NOMO-1 (cell line): ENCODE data around the gene NT5C2.
A peak's percentile ranks its signal among the peaks of the same experiment; 100 is the strongest.
"Not testable (repeated sequence)": the region's sequence is repeated elsewhere in the genome, so short reads cannot be mapped to it uniquely, and the experiment has no call there.

Experiments
- DNase-seq, 2 experiments: peaks; one replicate each; lab custom pipeline; 2025; ENCODE audit not compliant: unreplicated experiment in 2 of 2; lab: John Stamatoyannopoulos, UW

NT5C2 gene

DNA sequence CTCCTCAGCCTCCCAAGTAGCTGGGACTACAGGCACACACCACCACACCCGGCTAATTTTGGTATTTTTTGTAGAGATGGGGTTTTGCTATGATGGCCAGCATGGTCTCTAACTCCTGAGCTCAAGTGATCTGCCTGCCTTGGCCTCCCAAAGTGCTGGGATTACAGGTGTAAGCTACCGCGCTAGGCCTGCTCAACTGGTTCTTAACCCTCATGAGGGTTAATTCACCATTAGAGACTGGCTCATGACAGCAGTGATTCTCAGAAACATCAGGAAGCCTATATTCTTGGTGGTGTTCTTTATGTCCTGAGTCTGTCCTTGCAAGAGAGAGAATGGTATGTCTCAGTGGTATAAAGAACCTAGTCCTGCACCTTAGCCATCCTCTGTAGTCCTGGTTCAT lies 10.4 kb upstream of the NT5C2 start:
- no peak for DNase-seq

DNA sequence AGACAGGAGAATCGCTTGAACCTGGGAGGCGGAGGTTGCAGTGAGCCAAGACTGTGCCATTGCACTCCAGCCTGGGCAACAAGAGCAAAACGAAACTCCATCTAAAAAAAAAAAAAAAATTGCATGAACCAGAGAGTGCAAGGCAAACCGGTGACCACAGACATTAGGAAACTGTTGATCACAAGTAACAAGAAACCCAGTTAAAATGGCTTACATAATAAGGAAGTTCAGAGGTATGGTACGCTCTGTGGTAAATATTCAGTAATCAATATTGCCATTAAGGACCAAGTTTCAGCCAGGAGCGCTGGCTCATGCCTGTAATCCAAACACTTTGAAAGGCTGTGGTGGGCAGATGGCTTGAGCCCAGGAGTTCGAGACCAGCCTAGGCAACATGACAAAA lies 9.2 kb upstream of the NT5C2 start:
- DNase-seq: peak; percentile 75 to 95

DNA sequence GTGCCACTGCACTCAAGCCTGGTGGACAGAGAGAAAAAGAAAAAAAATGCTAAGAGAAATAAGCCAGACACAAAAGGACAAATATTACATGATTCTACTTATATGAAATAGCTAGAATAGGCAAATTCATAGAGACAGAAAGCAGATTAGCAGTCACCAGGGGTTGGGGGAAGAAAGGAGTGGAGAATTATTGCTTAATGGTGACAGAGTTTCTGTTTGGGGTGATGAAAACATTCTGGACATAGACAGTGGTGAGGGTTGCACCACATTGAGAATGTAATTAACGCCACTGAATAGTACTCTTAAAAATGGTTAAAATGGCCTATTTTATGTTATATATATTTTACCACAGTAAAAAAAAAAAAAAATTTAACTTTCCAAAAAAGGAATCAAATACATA lies 6.4 kb upstream of the NT5C2 start:
- DNase-seq: peak; percentile 91 to 92

DNA sequence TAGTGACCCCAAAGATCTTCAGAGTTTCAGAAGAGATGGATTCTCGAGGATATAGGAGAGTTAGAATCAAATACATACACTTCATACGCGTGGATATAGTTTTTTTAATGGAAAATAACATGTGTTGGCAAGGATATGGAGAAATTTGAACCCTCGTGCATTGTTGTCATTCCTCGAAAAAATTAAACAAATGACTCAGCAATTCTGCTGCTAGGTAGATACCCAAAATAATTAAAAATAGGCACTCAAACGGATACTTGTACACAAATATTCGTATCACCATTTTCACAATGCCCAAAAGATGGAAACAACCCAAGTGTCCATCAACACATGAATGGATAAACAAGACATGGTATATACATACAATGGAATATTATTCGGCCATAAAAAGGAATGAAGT lies 5.6 kb upstream of the NT5C2 start:
- no peak for DNase-seq

DNA sequence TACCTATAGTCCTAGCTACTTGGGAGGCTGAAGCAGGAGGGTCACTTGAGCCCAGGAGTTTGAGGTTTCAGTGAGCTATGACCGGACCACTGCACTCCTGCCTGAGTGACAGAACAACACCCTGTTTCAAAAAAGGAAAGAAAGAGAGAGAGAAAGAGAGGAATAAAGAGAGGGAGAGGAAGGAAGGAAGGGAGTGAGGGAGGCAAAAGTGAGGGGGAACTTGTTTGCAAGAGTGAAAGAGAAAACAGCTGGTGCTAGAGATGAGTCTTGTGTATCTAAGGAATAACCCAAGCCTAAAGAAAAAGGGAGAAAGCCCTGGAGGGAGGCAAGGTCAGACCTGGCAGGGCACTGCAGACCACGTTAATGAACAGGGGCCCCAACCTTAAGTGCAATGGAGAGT lies 4.8 kb upstream of the NT5C2 start:
- no peak for DNase-seq

DNA sequence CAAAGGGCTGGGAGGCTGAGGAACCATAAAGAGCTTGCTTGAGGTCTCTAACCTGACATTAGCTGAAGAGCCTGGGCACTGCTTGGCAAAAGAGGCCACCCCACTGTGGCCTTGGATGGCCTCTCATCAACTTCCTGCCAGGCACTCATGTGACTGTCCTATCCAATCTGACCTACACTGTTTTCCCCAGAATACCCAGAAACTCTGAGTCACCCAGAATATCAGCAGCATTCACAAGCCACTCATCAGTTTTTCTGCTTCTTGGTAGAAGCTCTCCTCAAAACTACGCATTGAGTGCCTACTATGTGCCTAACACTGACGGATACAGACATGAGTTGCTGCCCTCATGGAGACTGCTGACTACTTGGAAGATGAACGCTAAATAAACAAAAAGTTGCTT lies 4.1 kb upstream of the NT5C2 start:
- peak; percentile 53 to 86 for DNase-seq

DNA sequence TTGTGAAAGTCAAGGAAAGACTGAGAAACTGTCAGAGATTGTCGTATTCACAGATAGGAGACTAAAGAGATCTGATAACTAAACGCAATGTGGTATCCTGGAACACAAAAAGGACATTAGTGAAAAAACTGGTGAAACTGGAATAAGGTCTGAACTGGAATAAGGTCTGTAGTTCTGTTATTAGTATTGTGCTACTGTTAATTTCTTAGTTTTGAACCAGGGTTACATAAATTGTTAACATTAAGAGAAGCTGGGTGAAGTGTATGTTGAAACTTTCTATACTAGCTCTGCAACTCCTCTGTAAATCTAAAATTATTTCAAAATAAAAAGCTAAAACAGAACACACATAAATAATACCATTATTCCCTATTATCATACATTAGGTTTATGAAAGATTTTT lies 3.4 kb upstream of the NT5C2 start:
- no peak for DNase-seq

DNA sequence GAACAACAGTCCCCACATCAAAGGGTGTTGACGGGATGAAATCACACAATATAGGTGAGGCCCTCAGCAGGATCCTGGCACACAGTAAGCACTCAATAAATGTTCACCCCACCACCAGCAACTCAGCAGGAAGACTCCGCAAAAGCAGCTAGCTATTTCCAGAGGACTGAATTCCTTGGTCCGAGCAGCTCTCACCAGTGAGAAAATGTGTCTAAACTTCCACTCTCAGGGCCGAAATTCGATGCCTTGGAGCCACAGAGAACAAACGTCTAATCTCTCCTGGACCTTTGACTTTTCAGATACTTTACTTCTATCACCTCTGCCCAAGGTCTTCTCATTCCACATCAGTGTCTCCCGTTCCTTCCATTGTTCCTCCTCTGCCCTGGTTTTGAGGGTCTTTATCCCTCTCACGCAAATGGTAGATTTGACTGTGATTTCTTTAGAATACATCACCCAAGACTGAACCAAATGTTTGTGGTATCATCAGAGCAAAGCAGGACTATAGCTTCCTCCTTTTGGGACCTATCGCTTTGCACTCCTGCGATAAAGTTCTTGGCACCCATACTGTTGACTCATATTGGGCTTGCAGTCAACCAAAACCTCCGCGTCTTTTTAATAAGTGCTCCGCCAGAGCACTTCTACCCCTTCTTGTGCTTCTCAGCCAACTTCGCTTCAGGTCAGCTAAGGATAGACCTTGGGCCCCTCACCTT lies 903 bp upstream of the NT5C2 start:
- peak in 1 of 2 experiments; percentile 26 for DNase-seq

DNA sequence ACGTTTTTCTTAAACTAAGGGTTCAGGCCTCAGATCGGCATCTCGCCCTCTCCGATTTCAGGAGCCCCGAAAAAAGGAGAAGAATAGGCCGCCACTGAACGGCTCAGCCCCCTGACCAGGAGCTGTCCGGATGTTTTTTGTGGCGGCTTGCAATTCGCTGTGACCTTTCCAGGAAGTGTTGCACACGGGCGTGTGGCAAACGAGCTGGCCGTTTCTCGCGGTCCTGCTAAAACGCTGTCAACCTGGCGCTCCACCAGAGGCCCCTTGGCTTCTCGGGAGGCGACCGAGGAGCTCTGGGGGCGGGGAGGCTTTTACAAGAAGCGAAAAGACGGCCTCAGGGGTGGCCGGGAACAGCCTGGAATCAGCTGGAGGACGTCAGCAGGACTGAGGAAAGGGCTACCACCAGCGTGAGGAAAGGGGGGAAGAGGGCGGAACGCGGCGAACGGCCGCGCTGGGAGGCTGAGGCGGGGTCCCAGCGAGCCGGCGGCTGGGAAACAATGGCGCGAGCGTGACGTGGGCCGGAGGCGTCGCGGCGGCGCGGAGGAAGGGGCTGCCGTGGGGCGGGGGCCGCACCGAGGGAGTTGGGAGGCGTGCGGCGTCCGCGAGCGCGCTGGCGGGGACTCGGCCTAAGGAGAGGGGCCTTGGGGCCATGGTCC lies 493 bp downstream of the NT5C2 start:
- peak; percentile 86 to 89 for DNase-seq

DNA sequence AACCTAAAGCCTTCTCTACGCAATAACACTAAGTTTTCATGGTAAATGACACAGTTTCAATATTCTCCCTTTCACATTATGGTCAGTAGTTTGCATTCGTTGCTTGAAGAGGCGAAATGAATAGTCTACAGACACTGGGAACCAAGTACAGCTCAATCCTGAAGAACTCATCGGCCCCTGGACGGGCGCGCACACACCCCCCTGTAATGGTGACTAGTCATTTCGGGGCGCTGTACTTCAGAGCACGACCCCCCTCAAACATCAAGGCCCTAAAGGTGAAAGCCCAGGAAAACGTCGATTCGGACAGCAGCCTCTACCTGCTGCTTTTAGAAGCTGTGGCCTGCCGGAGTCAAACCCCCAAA lies 1.0 kb downstream of the NT5C2 start:
- DNase-seq: no peak

DNA sequence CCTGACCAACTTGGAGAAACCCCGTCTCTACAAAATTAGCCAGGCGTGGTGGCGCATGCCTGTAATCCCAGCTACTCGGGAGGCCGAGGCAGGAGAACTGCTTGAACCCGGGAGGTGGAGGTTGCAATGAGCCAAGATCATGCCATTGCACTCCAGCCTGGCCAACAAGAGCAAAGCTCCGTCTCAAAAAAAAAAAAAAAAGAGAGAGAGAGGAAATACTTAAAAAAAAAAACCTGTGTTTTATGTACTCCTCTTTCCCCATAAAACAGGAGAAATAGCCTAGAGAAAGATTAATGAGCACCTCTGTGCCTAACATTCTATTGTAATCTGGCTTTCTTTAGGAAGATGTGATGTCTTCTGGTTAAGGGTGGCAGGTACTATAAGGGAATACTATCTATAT lies 1.9 kb downstream of the NT5C2 start:
- not testable (repeated sequence) for DNase-seq

DNA sequence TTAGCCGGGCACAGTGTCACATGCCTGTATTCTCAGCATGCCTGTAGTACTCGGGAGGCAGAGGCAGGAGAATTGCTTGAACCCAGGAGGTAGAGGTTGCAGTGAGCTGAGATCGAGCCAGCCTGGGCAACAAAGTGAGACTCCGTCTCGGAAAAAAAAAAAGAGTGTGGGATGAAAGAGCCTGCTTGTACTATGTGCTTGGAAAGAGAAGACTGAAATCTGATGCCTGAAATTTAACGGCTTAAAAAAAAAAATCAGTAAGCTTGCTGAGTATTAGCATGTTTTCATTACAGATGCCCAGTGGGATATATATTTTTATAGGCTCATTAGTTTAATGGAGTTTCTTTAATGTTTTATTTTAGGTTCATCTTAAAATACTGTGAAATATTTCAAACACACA lies 4.2 kb downstream of the NT5C2 start:
- no peak for DNase-seq

DNA sequence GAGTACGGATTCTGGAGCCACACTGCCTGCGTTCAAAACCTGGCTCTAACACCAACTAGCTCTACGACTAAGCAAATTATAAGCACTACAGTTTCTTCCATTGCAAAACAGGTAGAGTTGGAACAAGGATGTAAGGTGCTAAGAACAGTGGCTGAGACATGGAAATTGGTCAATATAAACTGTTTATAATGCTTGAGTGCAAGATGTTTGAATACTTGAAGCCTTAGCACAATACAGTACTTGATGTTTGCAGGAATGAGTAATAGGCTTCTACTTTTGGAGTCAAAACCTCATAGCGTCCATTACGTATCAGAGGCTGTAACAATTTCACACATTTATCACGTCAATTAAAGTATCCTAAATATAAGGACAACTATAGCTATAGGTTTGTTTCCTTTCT lies 6.9 kb downstream of the NT5C2 start:
- peak in 1 of 2 experiments; percentile 15 for DNase-seq

DNA sequence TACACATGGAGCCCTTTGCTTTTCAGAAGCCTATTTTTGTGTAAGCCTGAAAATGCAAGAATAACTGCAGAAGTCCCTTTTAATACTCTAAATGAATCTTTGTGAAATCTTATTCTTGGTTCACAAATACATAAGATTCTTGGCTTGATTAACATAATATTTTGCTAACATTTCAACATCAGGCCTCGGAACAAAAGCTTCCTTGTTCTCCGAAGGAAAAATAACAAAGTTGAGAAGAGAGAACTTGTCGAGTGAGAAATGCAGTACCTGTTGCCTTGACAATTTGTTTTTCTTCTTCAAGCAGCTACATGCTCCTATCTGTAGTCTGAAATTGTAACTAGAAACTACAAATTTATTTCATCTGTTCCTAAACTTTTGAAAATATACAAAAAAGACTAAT lies 8.5 kb downstream of the NT5C2 start:
- peak in 1 of 2 experiments; percentile 31 for DNase-seq

DNA sequence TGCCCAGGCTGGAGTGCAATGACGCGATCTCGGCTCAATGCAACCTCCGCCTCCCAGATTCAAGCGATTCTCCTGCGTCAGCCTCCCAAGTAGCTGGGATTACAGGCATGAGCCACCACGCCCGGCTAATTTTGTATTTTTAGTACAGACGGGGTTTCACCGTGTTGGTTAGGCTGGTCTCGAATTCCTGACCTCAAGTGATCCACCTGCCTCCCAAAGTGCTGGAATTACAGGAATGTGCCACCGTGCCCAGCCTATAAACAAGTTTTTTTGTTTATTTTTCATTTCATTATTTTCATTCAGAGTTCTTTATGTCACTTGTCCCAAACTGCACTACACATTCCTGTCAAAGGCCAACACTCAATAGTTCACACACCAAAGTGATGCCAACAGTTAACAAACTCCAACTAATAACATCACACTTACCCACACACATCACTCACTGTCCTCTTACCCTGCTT lies 9.1 kb downstream of the NT5C2 start:
- DNase-seq: not testable (repeated sequence)

DNA sequence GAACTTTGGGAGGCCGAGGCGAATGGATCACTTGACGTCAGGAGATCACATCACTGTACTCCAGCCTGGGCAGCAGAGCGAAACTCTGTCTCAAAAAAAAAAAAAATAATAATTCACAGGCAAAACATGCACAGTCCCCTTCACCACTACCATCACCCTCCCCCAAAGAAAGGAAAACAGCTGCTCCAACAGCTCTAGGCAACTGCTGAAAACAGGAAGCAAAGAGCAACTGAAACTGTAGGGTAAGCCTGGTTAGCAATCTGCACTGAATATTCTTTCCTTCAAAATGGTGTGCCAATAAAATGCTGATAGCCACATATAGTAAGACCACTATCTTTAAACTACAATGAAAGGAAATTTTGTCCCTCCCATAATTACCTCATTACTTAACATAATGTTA lies 11.8 kb downstream of the NT5C2 start:
- peak; percentile 95 for DNase-seq

DNA sequence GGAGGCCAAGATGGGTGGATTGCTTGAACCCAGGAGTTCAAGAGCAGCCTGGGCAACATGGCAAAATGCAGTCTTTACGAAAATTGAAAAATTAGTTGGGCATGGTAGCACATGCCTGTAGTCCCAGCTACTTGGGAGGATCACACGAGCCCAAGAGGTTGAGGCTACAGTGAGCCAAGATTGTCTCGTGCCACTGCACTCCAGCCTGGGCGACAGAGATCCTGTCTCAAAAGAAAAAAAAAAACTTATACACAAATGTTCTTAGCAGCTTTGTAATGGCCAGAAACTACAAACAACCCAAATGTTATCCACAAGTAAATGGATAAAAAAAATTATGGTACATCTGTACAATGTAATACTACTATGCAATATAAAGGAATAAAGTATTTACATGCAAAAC lies 12.6 kb downstream of the NT5C2 start:
- no peak for DNase-seq

DNA sequence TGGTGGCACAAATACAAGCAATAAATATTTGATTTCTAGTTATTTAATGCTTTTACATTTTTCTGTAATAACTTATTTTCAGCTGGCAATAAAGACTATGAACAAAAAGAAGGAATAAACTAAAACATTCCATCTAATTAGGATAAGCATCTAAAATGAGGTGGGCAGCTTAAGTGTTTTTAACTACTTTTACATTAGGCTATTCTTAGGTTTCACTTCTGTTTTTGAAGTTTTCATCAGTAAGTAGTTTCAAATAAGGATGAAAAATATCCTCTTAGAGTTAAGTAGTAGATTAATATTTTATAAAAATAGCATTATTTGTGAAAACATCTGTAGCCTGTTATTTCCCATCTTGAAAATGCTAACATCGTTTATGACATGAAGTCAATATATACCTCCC lies 15.9 kb downstream of the NT5C2 start:
- peak in 1 of 2 experiments; percentile 59 for DNase-seq

DNA sequence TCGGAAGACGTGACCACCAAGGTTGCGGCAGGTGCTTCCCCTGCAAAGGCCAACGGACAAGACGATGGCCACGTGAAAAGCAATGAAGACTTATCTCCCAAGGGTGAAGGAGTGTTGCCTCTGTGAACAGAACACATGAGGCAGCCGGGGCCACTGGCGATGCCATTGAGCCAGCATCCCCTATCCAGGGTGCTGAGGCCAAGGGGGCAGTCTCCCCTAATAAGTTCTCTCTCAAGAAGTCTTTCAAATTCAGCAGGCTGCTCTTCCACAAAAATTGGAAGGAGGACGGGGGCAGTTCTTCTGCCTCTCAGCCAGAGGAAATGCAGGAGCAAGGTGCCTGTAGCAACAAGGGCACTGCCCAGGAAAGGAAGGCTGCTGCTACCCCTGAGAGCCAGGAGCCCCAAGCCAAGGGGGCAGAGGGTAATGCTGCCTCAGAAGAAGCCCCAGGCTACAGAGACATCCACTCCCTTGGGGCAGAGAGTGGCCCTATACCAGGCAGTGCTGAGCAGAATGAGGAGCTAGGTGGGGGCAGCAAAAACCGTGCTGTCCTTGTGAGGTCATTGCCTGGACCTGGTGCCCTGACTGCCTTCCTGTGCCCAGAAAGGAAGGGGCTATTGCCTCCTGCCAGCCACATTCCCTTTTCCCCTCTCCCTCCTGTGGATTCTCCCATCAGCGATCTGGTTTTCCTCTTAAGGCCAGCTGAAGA lies 17.3 kb downstream of the NT5C2 start:
- no peak for DNase-seq

DNA sequence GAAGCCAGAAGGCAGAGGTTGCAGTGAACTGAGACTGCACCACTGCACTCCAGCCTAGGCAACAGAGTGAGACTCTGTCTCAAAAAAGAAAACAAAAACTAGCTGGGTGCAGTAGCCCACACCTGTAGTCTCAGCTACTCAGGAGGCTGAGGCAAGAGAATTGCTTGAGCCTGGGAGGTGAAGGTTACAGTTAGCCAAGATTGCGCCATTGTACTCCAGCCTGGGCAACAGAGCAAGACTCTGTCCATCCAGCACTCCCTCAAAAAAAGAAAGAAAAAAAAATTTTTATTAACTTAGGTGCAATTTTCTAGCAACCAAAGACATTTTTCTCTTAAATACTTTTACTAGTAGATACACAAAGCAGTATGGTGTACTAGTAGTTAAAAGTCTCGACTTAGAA lies 18.7 kb downstream of the NT5C2 start:
- DNase-seq: not testable (repeated sequence)

DNA sequence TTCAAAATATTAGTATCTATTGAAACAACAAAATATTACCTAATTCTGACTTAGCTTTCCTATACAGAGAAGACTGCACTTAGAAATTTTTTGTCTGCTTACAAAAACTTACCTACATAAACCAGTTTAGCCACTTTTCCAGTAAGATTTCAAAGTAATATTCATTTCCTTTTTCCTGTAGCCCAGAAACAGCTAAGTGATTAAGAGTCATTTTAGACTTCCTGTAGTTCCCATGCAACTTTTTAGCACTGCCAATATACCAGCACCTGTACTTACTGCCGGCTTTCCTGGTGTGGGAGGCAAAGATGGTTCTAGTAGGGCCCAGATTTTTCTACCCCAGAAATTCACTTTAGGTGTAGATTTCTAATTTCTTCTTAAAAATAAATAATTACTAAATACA lies 21.8 kb downstream of the NT5C2 start:
- DNase-seq: no peak

DNA sequence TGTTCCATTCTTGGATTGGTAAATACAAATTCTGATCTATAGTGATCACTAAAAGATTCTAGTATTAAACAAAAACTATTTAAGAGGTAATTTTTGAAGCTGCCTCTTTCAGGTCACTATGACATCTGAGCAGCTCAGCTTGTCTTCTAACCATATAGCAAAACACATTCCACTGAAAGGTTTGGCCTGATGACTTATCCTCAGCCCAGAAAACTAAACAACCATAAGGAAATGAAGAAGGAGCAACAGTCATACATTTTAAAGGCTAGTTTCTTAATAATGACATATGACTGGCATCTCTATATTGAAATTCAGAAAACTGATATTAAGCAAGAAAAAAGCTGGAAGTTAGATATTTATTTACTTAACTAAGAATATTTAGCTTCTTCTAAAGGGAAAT lies 24.6 kb downstream of the NT5C2 start:
- no peak for DNase-seq
